Uterus (tissue), 4 donors: ENCODE data around the gene BLCAP. TPM values are rescaled to one million over a fixed set of nuclear protein-coding genes. Genes with fewer than 3 reads are reported as not detected.

ENCODE experiments used
- DNase-seq, 2 donors: peaks; one replicate each; pipeline ENCODE4 v3.0.0-alpha.2; 2019 to 2020
- H3K27ac ChIP-seq, 2 donors: fragments of 200-600 bp; sonication (generic); 1 replicate in 1 of 2; 2 replicates in 1 of 2; pipeline ENCODE4 v1.5.1; 2016 to 2018
- H3K27me3 ChIP-seq, 2 donors: fragments of 200-600 bp; sonication (generic); one replicate each; pipeline ENCODE4 v1.5.1; 2018 to 2019; ENCODE audit warnings: control low read depth in 1 of 2
- H3K36me3 ChIP-seq, 2 donors: fragments of 200-600 bp; sonication (generic); one replicate each; pipeline ENCODE4 v1.5.1; 2019; ENCODE audit warnings: control low read depth in 1 of 2
- H3K4me1 ChIP-seq, 2 donors: fragments of 200-600 bp; sonication (generic); one replicate each; pipeline ENCODE4 v1.5.1; 2018 to 2019; ENCODE audit warnings: control low read depth in 1 of 2
- H3K4me3 ChIP-seq, 2 donors: fragments of 200-600 bp; sonication (generic); 1 replicate in 1 of 2; 2 replicates in 1 of 2; pipeline ENCODE4 v1.5.1; 2018 to 2019; ENCODE audit warnings: mild to moderate bottlenecking in 1 of 2
- H3K9me3 ChIP-seq, 2 donors: fragments of 200-600 bp; sonication (generic); one replicate each; pipeline ENCODE4 v1.5.1; 2019; ENCODE audit warnings: control low read depth in 1 of 2
- POLR2A ChIP-seq, 2 donors: fragments of 450-650 bp; IDR thresholded peaks; one replicate each; pipeline ENCODE4 v1.6.1; 2016; ENCODE audit warnings: antibody characterized with exemption in 2 of 2, mild to moderate bottlenecking in 1 of 2, moderate library complexity in 1 of 2
- intact Hi-C: fragments of 100-400 bp; cut with DNase I; formaldehyde crosslinking; loops from one replicate; pipeline ENCODE4 v1.15.1; 2023; ENCODE audit warnings: low total_unique reads
- total RNA-seq, 4 donors: library from RNA; depleted of rRNA in 3 of 4; stranded (reverse); fragments of >200 nt in 3 of 4; gene quantifications; one replicate each; pipeline versions ENCODE4 v1.1.0 to v1.2.4, GENCODE V29; 2014 to 2023
- TF ChIP-seq, protein P1 (sequence below), 4 experiments: fragments of 200-600 bp in 2 of 4; fragments of 450-650 bp in 2 of 4; sonication (generic) in 2 of 4; IDR thresholded peaks; one replicate each; pipeline ENCODE4 v1.5.1; 2016 to 2019; ENCODE audit warnings: antibody characterized with exemption in 4 of 4, mild to moderate bottlenecking in 2 of 4, moderate library complexity in 1 of 4
- donor health status: DM: yes; HTN: yes; CAD: no.

The BLCAP gene
- total RNA-seq, 4 donors from 2014 or later = 16.4 to 62.9 (median 37.7) TPM

DNA sequence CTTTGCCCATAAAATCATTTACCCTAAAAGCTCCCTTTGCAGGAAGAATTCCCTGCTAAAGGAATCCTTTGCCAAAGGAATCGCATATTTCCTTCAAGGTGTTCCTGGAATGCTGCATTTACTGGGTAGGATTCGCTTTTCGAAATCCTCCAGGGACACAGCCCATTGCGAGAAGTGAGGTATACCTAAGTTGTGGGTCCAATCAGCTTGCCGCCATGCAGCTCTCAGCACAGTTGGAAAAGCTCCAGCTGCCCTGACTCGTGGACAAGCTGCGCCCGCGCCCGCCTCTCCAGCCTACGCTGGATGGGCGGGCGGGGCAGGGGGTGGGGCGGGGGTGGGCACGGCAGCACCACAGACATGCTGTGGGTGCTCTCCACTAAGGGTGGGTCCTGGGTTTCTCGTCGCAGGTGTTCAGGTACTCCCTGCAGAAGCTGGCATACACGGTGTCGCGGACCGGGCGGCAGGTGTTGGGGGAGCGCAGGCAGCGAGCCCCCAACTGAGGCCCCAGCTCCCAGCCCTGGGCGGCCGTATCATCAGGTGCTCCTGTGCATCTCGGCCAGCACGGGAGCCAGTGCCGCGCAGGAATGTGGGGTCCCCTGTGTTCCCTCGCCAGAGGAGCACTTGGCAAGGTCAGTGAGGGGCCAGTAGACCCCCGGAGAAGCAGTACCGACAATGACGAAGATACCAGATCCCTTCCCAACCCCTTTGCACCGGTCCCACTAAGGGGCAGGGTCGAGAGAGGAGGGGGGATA, 5.2 kb downstream of the BLCAP start:
- peaks cover 0 to 4% of the 10 kb centered on the region in 2 donors for H3K4me1 ChIP-seq
- no peaks in the 10 kb centered on the region for H3K36me3 ChIP-seq
- no peaks in the 10 kb centered on the region for H3K27me3 ChIP-seq
- intact Hi-C loops = loop anchor here (10.0 kb wide), 1 partner anchor 138 kb away; no protein-coding TSS in a partner anchor
- DNase-seq = no peak
- no peak overlapping the region for H3K4me3 ChIP-seq
- no peak for TF ChIP-seq POLR2A (IDR thresholded peaks at IDR 0.05)
- TF ChIP-seq, protein P1, sequence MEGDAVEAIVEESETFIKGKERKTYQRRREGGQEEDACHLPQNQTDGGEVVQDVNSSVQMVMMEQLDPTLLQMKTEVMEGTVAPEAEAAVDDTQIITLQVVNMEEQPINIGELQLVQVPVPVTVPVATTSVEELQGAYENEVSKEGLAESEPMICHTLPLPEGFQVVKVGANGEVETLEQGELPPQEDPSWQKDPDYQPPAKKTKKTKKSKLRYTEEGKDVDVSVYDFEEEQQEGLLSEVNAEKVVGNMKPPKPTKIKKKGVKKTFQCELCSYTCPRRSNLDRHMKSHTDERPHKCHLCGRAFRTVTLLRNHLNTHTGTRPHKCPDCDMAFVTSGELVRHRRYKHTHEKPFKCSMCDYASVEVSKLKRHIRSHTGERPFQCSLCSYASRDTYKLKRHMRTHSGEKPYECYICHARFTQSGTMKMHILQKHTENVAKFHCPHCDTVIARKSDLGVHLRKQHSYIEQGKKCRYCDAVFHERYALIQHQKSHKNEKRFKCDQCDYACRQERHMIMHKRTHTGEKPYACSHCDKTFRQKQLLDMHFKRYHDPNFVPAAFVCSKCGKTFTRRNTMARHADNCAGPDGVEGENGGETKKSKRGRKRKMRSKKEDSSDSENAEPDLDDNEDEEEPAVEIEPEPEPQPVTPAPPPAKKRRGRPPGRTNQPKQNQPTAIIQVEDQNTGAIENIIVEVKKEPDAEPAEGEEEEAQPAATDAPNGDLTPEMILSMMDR (IDR thresholded peaks at IDR 0.05) = no peak
- no peak overlapping the region for H3K27ac ChIP-seq
- H3K9me3 ChIP-seq = no peaks in the 10 kb centered on the region

DNA sequence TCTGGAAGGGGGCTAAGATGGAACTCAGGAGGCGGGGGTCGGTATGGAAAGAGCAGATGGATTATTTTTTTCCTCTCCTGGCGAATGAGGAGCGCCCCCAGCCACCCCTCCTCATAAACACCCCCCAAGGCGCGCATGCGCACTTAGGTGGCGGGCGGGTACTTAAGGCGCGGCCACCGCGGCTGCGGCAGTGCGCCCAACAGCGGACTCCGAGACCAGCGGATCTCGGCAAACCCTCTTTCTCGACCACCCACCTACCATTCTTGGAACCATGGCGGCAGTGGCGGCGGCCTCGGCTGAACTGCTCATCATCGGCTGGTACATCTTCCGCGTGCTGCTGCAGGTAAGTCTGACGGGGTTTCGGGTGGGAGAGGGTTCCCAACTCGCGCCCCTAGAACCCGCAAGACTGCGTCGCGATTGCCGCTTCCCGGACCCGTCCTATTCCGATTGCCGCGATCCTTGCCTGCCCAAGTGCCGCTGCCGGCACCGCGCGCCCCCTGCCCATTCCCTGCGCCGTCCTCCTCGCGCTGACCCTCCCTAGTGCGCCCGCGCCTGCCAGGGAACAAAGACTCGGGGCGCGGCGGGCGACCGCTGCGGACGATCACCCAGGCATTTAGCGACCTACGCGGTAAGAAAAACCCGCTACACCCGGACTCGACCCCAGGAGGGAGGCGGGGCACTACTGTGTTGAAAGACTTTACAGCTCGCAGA, 6.5 kb downstream of the BLCAP start, which contains the start of gene NNAT:
TSS of gene NNAT (plus strand) at position 190 of the 711 bp plus-strand sequence. CDS start at position 272, 82 bp downstream.
- no peaks in the 10 kb centered on the region for H3K27me3 ChIP-seq
- no peak within 1 kb of the TSS for H3K27ac ChIP-seq
- DNase-seq = no peak
- intact Hi-C loops = loop anchor here (10.0 kb wide), 1 partner anchor 136 kb away; no protein-coding TSS in a partner anchor
- peaks cover 0 to under 1% of the 10 kb centered on the region in 2 donors for H3K4me1 ChIP-seq
- no peaks in the 10 kb centered on the region for H3K9me3 ChIP-seq
- TF ChIP-seq POLR2A (IDR thresholded peaks at IDR 0.05) = no peak
- TF ChIP-seq, protein P1 (IDR thresholded peaks at IDR 0.05) = no peak
- peak within 1 kb of the TSS; percentile 11 to 15 for H3K4me3 ChIP-seq
- no peaks in the 10 kb centered on the region for H3K36me3 ChIP-seq

DNA sequence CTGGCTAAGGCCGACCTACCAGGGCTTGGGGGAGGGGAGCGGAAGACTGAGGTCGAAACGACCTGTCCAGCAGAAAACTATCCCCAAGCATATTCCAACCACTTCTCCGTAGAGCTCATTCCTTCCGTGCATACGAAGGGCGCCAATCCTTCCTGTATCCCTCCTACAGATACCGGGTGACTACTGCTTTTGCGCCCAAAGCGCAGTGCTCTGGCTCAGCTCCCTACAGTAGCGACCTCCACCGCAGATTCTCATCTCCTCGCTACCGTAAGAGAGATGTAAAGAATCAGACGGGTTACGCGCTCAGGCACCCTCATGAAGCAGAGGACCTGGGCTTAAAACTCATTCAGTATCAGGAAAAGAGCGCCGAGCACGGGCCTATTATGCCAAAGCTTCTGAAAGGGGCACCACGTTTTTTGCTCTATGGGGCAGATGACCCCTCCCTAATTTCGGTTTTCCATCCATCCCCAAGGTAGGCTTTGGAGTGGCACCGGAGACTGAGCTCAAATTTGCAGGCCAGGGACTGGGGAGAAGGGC, 7.2 kb downstream of the BLCAP start:
- H3K4me1 ChIP-seq = no peaks in the 10 kb centered on the region
- H3K27ac ChIP-seq = no peak overlapping the region
- no peaks in the 10 kb centered on the region for H3K27me3 ChIP-seq
- no peaks in the 10 kb centered on the region for H3K36me3 ChIP-seq
- no peak overlapping the region for H3K4me3 ChIP-seq
- no peak for DNase-seq
- TF ChIP-seq POLR2A (IDR thresholded peaks at IDR 0.05) = no peak
- TF ChIP-seq, protein P1 (IDR thresholded peaks at IDR 0.05) = no peak
- H3K9me3 ChIP-seq = no peaks in the 10 kb centered on the region
- intact Hi-C loops = loop anchor here (10.0 kb wide), 1 partner anchor 136 kb away; no protein-coding TSS in a partner anchor

DNA sequence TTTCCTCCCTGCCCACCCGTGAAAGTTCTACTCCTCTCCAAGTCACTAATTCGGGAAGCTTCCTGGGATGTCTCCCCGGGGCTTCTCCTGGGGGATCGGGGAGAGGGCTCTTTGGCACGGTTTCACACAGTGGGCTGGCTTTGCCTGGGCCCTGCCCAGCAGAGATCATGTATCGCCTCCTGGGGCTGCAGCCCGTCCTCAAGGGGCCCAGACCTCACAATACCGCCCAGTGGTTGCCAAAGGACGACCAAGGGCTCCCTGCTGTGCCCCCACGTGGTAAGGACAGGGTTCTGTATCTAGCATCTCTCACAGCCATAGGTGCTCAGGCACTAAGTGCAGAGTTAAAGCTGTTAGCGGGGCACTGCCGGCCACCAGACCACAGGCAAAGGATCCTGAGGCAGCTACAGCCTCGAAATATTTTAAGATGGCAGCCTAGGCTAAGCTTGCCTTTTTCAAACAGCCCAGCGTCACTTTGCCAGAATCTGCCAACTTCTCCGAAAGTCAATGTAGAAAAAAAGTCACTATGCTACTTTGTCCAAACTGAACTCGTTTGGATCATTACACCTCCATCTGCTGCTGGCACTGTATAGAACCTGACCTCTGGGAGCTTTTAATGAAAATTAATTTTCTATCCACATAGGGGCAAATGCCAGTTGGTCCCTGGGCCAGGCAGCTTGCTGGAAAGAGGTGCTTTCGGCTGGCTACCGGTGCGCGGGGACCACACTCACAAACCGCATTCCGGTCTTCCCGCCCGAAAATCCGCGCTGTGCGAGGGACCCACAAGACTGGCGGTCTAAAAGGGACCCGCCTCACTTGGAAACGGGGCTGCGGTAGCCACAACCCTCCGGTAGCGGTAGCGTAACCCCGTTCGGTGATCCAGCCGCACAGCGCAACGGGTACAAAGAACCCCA, 7.9 kb downstream of the BLCAP start:
- intact Hi-C loops = loop anchor here (10.0 kb wide), 1 partner anchor 135 kb away; no protein-coding TSS in a partner anchor
- DNase-seq = no peak
- no peaks in the 10 kb centered on the region for H3K9me3 ChIP-seq
- H3K27ac ChIP-seq = peak overlapping the region in 1 of 2 donors; percentile 5
- no peaks in the 10 kb centered on the region for H3K27me3 ChIP-seq
- H3K36me3 ChIP-seq = no peaks in the 10 kb centered on the region
- H3K4me3 ChIP-seq = no peak overlapping the region
- H3K4me1 ChIP-seq = no peaks in the 10 kb centered on the region
- TF ChIP-seq POLR2A (IDR thresholded peaks at IDR 0.05) = no peak
- TF ChIP-seq, protein P1 (IDR thresholded peaks at IDR 0.05) = no peak
